DND-41 (cell line): Measurements from ENCODE around the gene GPC3.

Experiments
- CTCF ChIP-seq: IDR thresholded peaks from 2 replicates; pipeline ENCODE4 v1.5.1; 2012; ENCODE audit warnings: borderline replicate concordance, low read length, moderate library complexity, mild to moderate bottlenecking; ENCODE audit not compliant: poor library complexity, severe bottlenecking; ENCODE audit errors: extremely low read depth
- EZH2 ChIP-seq: IDR thresholded peaks from 3 replicates; pipeline ENCODE4 v1.6.1; 2012; ENCODE audit warnings: borderline replicate concordance, low read depth, mild to moderate bottlenecking, moderate library complexity, low read length, inconsistent platforms; ENCODE audit not compliant: severe bottlenecking

GRCh38 chrX:133789829-133790228 is 195.6 kb downstream of the GPC3 start:
- TF ChIP-seq CTCF (no peak), EZH2 (no peak)
